Measurements from ENCODE around the gene CYP11A1.

CYP11A1 gene

DNA sequence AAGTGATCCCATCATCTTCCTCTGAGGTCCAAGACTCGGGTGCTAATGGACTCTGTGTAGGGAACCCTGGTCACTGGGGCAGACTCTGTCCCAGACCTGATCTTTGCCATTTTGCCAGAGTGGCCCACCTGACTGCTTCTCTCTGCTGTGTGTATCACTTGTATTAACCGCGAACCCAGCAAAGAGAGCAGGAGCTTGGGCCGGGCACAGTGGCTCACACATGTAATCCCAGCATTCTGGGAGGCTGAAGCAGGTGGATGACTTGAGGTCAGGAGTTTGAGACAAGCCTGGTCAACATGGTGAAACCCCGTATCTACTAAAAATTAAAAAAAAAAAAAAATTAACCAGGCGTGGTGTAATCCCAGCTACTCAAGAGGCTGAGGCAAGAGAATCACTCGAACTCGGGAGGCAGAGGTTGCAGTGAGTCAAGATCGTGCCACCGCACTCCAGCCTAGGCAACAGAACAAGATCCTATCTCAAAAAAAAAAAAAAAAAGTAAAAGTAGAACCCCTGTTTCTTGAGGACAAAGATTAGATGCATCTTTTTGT lies 32.9 kb upstream of the CYP11A1 start:
- H3K9ac ChIP-seq (ENCODE audit: low read depth, low read length): no peak overlapping the region
- no peak overlapping the region for H3K4me3 ChIP-seq (ENCODE audit: low read length)
- H3K27ac ChIP-seq (ENCODE audit: low read depth, low read length): no peak overlapping the region
- H3K9me3 ChIP-seq (ENCODE audit: insufficient read depth, low read depth, low read length): no peaks in the 10 kb centered on the region
- WGBS: 92% methylated on average over 10 of the region's 10 CpGs
- H3K27me3 ChIP-seq (ENCODE audit: insufficient read depth, low read length): no peaks in the 10 kb centered on the region
- H3K4me1 ChIP-seq (ENCODE audit: insufficient read depth, low read length): peaks cover 21% of the 10 kb centered on the region; the same call in 1 of the 2 replicates
- H3K36me3 ChIP-seq (ENCODE audit: insufficient read depth, low read length): no peaks in the 10 kb centered on the region

- H3K9ac ChIP-seq (ENCODE audit: low read depth, low read length): no peak overlapping the region
These were observed 32.3 kb upstream of the CYP11A1 start for GRCh38 chr15:74399511-74400312.

DNA sequence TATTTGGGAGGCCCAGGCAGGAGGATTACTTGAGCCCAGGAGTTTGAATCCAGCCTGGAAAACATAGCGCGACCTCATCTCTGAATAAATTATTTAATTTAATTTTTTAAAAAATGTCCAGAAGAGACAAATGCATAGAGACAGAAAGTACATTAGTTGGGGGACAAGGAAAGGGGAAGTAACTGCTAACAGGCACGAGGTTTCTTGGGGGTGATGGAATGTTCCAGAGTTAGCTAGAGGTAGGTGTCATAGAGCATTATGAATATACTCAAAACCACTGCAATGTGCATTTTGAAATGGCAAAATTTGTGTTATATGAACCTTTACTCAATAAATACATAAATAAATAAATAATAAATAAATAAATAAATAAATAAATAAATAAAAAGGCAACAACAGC lies 31.7 kb upstream of the CYP11A1 start:
- Histone ChIP-seq H3K27me3 (ENCODE audit: insufficient read depth, low read length) (no peaks in the 10 kb centered on the region), H3K4me3 (ENCODE audit: low read length) (no peak overlapping the region), H3K27ac (ENCODE audit: low read depth, low read length) (no peak overlapping the region), H3K36me3 (ENCODE audit: insufficient read depth, low read length) (no peaks in the 10 kb centered on the region), H3K9ac (ENCODE audit: low read depth, low read length) (no peak overlapping the region), H3K9me3 (ENCODE audit: insufficient read depth, low read depth, low read length) (no peaks in the 10 kb centered on the region), H3K4me1 (ENCODE audit: insufficient read depth, low read length) (peaks cover 21% of the 10 kb centered on the region; the same call in 1 of the 2 replicates)
- 90% methylated on average over 1 of the region's 3 CpGs for WGBS

More at GRCh38 chr15:74399511-74400312, 32.3 kb upstream of the CYP11A1 start:
- H3K4me1 ChIP-seq (ENCODE audit: insufficient read depth, low read length): peaks cover 21% of the 10 kb centered on the region; the same call in 1 of the 2 replicates
- no peak overlapping the region for H3K27ac ChIP-seq (ENCODE audit: low read depth, low read length)
- H3K4me3 ChIP-seq (ENCODE audit: low read length): no peak overlapping the region
- WGBS: 49% methylated on average over 4 of the region's 5 CpGs
- no peaks in the 10 kb centered on the region for H3K36me3 ChIP-seq (ENCODE audit: insufficient read depth, low read length)
- H3K27me3 ChIP-seq (ENCODE audit: insufficient read depth, low read length): no peaks in the 10 kb centered on the region
- H3K9me3 ChIP-seq (ENCODE audit: insufficient read depth, low read depth, low read length): no peaks in the 10 kb centered on the region

DNA sequence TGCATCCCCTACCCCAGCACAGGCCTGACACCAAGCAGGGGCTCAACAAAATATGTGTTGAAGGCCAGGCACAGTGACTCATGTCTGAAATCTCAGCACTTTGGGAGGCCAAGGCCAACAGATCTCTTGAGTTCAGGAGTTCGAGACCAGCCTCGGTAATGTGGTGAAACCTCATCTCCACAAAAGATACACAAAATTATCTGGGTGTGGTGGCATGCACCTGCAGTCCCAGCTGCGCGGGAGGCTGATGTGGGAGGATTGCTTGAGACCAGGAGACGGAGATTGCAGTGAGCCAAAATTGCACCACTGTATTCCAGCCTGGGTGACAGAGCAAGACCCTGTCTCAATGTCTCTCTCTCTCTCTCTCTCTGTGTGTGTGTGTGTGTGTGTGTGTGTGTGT lies 30.7 kb upstream of the CYP11A1 start:
- Histone ChIP-seq H3K27ac (ENCODE audit: low read depth, low read length) (no peak overlapping the region), H3K36me3 (ENCODE audit: insufficient read depth, low read length) (no peaks in the 10 kb centered on the region), H3K4me3 (ENCODE audit: low read length) (no peak overlapping the region), H3K27me3 (ENCODE audit: insufficient read depth, low read length) (no peaks in the 10 kb centered on the region), H3K4me1 (ENCODE audit: insufficient read depth, low read length) (peaks cover 21% of the 10 kb centered on the region; the same call in 1 of the 2 replicates), H3K9ac (ENCODE audit: low read depth, low read length) (no peak overlapping the region), H3K9me3 (ENCODE audit: insufficient read depth, low read depth, low read length) (no peaks in the 10 kb centered on the region)
- WGBS: 95% methylated on average over 5 of the region's 5 CpGs

- H3K4me3 ChIP-seq (ENCODE audit: low read length): no peak overlapping the region
- H3K27ac ChIP-seq (ENCODE audit: low read depth, low read length): no peak overlapping the region
- H3K36me3 ChIP-seq (ENCODE audit: insufficient read depth, low read length): no peaks in the 10 kb centered on the region
- no peaks in the 10 kb centered on the region for H3K27me3 ChIP-seq (ENCODE audit: insufficient read depth, low read length)
- H3K9ac ChIP-seq (ENCODE audit: low read depth, low read length): no peak overlapping the region
- peaks cover 21% of the 10 kb centered on the region; the same call in 1 of the 2 replicates for H3K4me1 ChIP-seq (ENCODE audit: insufficient read depth, low read length)
- H3K9me3 ChIP-seq (ENCODE audit: insufficient read depth, low read depth, low read length): no peaks in the 10 kb centered on the region
- 94% methylated on average over 6 of the region's 6 CpGs for WGBS
These were observed 30.0 kb upstream of the CYP11A1 start for GRCh38 chr15:74397239-74398068.

- Histone ChIP-seq H3K36me3 (ENCODE audit: insufficient read depth, low read length) (no peaks in the 10 kb centered on the region), H3K9ac (ENCODE audit: low read depth, low read length) (no peak overlapping the region), H3K4me1 (ENCODE audit: insufficient read depth, low read length) (peaks cover 21% of the 10 kb centered on the region; the same call in 1 of the 2 replicates), H3K27me3 (ENCODE audit: insufficient read depth, low read length) (no peaks in the 10 kb centered on the region), H3K27ac (ENCODE audit: low read depth, low read length) (no peak overlapping the region), H3K9me3 (ENCODE audit: insufficient read depth, low read depth, low read length) (no peaks in the 10 kb centered on the region), H3K4me3 (ENCODE audit: low read length) (no peak overlapping the region)
- WGBS: 61% methylated on average over 9 of the region's 9 CpGs
These were observed 29.2 kb upstream of the CYP11A1 start for GRCh38 chr15:74396445-74397238.

- Histone ChIP-seq H3K36me3 (ENCODE audit: insufficient read depth, low read length) (no peaks in the 10 kb centered on the region), H3K4me3 (ENCODE audit: low read length) (no peak overlapping the region), H3K27ac (ENCODE audit: low read depth, low read length) (no peak overlapping the region), H3K9ac (ENCODE audit: low read depth, low read length) (no peak overlapping the region), H3K4me1 (ENCODE audit: insufficient read depth, low read length) (peaks cover 17% of the 10 kb centered on the region; the same call in 1 of the 2 replicates), H3K9me3 (ENCODE audit: insufficient read depth, low read depth, low read length) (no peaks in the 10 kb centered on the region), H3K27me3 (ENCODE audit: insufficient read depth, low read length) (no peaks in the 10 kb centered on the region)
- WGBS: 84% methylated on average over 10 of the region's 10 CpGs
These were observed 28.6 kb upstream of the CYP11A1 start for GRCh38 chr15:74396146-74396438.

DNA sequence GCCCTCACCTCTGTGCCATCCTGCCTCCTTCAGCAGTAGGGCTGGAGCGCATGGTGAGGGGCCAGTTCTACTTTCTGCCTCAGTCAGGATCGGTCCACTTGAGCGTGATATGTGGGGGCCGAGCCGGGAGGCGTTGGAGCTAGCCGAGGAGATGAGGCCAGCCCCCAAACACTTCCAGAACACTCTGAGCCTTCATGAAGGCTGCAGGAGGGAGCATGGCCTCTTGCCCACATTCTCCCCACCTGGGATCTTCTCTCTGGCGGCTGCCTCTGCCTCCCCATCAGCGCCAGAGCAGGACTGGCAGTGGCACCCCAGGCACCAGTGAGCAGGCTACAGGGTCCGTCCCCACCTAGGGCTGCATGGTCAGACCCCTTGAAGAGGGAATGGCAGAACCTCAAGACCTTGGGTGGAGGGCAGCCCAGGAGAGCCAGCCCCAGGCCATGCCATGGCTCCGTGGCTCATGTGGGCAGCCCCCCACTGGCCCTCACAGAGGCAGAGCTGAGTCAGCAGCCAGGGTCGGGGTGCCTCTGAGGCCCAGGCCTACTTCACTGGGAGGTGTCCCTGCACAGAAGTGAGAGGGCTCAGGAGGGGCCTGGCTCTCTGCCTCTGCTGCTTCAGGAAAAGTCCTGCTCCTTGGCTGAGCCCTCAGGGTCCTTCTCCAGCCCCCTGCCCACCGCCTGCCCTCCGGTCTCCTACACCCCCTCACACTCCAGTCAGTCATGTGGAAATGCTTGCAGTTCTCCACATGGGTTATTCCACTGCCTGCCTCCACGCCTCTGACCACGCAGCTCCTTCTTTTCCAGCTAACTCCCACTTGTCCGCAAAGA lies 28.1 kb upstream of the CYP11A1 start:
- Histone ChIP-seq H3K4me3 (ENCODE audit: low read length) (no peak overlapping the region), H3K4me1 (ENCODE audit: insufficient read depth, low read length) (0 out of 2 replicates have a peak, but pooled peaks cover 12% of the 10 kb centered on the region), H3K36me3 (ENCODE audit: insufficient read depth, low read length) (no peaks in the 10 kb centered on the region), H3K9me3 (ENCODE audit: insufficient read depth, low read depth, low read length) (no peaks in the 10 kb centered on the region), H3K27me3 (ENCODE audit: insufficient read depth, low read length) (no peaks in the 10 kb centered on the region), H3K9ac (ENCODE audit: low read depth, low read length) (no peak overlapping the region; the same call in 1 of the 2 replicates), H3K27ac (ENCODE audit: low read depth, low read length) (no peak overlapping the region)
- 92% methylated on average over 17 of the region's 17 CpGs for WGBS

- 92% methylated on average over 11 of the region's 11 CpGs for WGBS
- H3K4me1 ChIP-seq (ENCODE audit: insufficient read depth, low read length): peaks cover 9% of the 10 kb centered on the region; the same call in 1 of the 2 replicates
- H3K36me3 ChIP-seq (ENCODE audit: insufficient read depth, low read length): no peaks in the 10 kb centered on the region
- no peaks in the 10 kb centered on the region for H3K9me3 ChIP-seq (ENCODE audit: insufficient read depth, low read depth, low read length)
- no peaks in the 10 kb centered on the region for H3K27me3 ChIP-seq (ENCODE audit: insufficient read depth, low read length)
- no peak overlapping the region for H3K4me3 ChIP-seq (ENCODE audit: low read length)
- H3K27ac ChIP-seq (ENCODE audit: low read depth, low read length): no peak overlapping the region
- no peak overlapping the region for H3K9ac ChIP-seq (ENCODE audit: low read depth, low read length)
These were observed 26.8 kb upstream of the CYP11A1 start for GRCh38 chr15:74394090-74394846.

Measured in HUES64 (cell line).